Activated T-cell treated with anti-CD3 and anti-CD28 coated beads for 1 hour (primary cell): ENCODE data around the gene KCTD1.
"Not testable (repeated sequence)": the region's sequence is repeated elsewhere in the genome, so short reads cannot be mapped to it uniquely, and the experiment has no call there.

ENCODE experiments used
- DNase-seq: peaks from one replicate; pipeline ENCODE4 v3.0.0-alpha.2; 2020; ENCODE audit warnings: low read depth

KCTD1 gene

GRCh38 chr18:26457611-26458353 lies 90.6 kb downstream of the KCTD1 start:
- no peak for DNase-seq

- DNase-seq: no peak
Observed at GRCh38 chr18:26457195-26457594, 91.2 kb downstream of the KCTD1 start.

DNA sequence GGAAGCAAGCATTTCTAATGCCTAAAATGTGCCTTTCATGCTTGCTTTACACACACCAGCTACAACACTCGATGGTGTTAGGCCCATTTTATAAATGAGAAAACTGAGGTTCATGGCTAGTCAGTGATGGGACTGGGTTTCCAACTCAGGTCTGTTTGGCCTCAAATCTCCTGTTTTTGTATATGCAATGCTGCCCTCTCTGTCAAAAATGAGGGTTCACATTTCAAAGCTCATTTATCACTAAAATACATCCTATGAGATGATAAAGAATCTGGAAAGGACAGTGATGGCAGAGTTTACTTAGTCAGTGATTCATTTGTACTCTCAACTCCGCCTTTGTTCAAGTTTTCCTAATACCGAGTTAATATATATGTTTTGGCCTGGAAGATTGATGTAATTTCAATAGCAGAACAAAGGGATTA lies 92.3 kb downstream of the KCTD1 start:
- no peak for DNase-seq

GRCh38 chr18:26455639-26456038 lies 92.7 kb downstream of the KCTD1 start:
- DNase-seq: no peak

GRCh38 chr18:26454616-26455015 lies 93.7 kb downstream of the KCTD1 start:
- DNase-seq: no peak

- DNase-seq: no peak
Observed at GRCh38 chr18:26454192-26454591, 94.2 kb downstream of the KCTD1 start.

DNA sequence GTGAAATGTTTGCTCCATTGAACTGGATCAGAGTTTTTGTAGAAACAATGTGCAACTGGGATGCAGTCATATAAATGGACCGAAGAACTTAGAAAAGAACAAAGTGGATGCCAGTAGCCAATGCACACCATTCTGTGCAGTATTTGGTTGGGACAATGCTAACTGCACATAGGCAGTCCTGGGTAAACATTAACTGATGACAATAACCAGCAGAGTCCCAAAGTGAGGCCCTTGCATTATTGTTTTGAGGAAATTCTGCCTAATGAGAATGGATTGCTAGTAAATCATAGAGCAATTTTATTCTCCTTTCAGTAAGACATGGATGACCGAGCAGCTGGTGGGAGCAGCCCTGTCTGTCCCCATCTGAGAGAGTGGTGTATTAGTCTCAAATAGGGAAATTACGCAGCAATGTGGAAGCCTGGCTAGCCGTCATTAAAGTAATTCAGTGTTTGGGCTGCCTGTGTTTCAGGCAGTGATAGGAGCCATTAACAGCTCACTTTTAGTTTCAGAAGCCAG lies 94.9 kb downstream of the KCTD1 start:
- no peak for DNase-seq

DNA sequence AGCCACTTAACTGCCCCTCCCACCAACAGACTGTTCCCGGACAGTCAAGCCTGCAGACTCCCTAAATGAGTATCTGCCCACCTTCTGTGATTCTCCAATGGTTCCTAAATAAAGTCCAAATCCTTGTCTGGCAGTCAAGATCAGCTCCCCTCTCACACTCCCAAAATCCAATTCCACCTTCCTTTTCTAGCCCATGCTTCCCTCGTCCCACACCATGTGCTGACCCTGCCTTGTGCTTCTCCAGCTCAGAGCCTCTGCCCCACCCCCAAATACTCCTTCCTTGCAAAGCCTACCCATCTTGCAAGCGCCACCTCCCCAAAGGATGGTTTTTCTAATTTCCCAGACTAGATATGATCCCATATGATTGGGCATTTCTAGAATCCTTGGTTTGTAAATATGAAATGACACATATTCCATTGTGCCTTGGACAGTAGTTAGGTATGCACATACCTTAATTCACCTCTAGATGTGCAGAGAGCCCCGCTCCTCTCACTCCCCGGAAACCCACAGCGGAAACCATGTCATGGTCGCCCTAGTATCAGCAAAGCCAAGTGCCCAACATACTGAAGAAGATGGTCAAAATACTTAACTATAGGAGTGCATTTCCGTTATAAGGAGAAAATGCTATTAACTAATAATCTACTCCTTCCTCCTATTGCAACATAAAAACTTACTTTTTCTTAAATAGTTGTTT lies 97.2 kb downstream of the KCTD1 start:
- DNase-seq: no peak

- no peak for DNase-seq
Observed at GRCh38 chr18:26448714-26449159, 99.6 kb downstream of the KCTD1 start.

- no peak for DNase-seq
Observed at GRCh38 chr18:26443853-26444252, 104.5 kb downstream of the KCTD1 start.

DNA sequence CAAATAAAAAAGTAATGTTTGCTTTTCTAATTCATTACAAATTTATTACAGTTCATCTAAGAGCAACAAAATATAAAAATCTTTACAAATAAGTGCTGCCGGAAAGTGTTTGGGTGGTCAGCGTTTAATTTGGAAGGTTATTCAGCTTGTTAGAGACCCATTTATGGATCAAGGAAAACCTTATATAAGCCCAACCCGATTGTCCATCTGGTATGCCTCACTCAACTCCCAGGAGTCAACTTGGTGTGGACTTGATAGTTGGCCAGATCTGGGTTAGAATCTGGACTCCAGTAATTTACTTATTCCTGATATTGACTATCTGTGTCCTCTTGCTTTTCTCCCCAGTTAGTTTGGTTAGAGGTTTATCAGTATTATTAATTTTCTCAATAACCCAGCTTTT lies 106.2 kb downstream of the KCTD1 start:
- DNase-seq: no peak

DNA sequence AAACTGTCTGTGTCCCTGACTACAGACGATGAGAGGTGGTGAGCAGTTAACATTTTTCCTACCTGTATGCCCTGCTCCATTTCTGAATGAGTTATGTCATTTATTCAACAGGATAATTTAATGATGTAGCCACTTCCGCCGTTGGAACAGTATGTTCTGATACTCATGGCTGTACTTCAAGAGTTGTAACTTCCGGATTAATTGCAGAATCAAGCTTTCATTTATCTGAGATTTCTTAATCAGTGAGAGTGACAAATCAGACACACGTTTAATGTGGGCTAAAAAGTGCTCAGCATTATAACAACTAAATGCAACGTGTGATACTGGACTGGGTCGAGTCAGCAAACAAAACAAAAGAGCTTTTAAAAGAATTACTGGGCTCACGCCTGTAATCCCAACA lies 107.7 kb downstream of the KCTD1 start:
- no peak for DNase-seq

DNA sequence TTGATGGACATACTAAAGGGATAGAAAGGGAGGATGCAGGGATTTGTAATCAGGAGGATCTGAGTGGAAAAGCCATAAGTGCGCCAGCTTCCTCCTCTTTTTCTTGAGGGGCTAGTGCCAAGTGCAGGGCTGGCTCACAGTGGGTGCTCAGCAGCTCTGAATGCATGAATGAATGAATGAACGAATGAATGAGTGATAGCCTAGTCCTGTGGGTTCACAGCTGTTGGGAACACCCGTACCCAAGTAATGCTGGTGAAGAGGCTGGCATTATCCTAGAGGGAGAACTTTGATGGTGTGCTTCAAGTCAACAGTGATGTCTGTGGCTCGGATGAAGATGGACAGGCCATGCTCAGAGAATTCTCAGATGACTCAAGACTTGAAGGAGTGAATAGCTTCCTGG lies 108.8 kb downstream of the KCTD1 start:
- no peak for DNase-seq

- DNase-seq: no peak
Observed at GRCh38 chr18:26438980-26439379, 109.4 kb downstream of the KCTD1 start.

GRCh38 chr18:26437634-26438033 lies 110.7 kb downstream of the KCTD1 start:
- not testable (repeated sequence) for DNase-seq

DNA sequence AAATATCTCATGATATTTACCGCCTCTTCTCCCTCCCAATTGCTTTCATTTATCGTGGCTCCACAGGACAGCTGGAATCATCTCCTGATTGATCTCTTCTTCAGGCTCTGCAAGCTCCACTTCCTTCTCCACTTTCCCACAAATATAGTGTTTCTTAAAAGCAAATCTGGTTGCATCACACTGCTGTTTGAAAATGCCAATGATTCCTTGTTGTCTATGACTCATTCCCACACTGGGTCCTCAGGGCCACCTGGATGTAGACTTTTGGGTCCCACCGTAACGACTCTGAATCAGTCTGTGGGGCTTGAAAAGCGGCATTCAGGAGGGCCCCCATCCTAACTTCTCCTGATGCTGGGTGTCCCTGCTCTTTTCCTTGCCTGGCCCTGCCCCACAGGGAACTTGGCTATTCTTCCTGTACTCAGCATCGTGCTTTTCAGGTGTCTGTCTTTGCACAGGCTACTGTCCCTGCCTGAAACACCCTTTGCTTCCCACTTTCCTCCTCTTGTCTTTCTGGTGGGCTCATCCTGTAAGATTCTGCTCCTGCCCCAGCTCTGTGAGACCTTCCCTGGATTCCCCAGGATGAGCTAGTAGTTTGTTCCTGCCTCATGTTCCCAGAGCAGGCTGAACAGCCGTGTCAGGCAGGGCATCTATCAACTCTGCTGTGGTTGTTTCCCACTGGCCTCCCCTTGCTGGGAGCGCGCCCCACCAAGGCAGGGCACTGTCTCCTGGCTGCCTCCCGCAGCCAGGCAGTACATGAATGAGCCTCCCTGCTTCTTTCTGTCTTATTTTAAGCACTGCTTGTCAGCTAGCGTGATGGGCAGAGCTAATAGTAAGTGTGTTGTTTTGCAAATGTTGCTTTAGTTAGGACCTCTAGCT lies 111.9 kb downstream of the KCTD1 start:
- no peak for DNase-seq

GRCh38 chr18:26435415-26436095 lies 112.8 kb downstream of the KCTD1 start:
- DNase-seq: no peak

- no peak for DNase-seq
Observed at GRCh38 chr18:26434887-26435286, 113.5 kb downstream of the KCTD1 start.

DNA sequence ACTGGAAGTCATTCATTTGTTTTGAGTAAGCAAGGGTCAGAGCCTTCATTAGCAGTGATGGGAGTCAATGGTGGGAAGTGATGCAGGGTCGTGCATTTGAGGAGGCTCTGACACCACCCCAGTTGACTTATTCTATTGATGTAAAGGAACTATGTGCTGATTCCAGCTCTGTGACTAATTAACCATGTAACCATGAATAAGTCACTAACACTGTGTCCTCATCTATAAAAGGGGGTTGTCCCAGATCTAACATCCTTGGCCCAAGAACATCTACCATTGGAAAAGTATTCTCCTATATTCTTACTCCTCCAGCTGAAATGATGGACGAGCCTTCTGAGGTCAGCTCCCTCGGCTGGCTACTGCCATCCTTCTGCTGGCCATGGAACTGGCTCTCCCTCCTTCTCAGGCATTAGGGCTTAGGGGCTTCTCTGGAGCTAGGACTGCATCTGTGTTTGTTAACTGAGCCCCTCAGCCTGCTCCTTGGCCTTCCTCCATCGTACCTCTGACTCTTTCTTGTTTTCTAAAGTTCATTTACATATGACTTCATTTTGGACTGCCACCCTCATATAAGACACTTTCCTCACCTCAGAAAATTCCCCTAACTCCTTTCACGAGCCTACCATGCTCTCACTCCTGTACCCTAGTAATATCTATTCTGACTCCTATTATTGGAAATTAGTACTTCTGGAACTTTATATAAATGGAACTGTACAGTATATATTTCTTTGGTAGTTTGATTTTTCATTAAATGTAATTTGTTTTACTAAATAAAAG lies 115.5 kb downstream of the KCTD1 start:
- DNase-seq: no peak

GRCh38 chr18:26429535-26430226 lies 118.7 kb downstream of the KCTD1 start:
- no peak for DNase-seq
